HG02798 (cell line): ENCODE data around the gene U2SURP.
"Not testable (repeated sequence)": the region's sequence is repeated elsewhere in the genome, so short reads cannot be mapped to it uniquely, and the experiment has no call there.

Source experiments
- ATAC-seq: cut with Tn5 transposase; IDR thresholded peaks from one replicate; pipeline ENCODE4 v1.9.1; 2021; ENCODE audit warnings: mild to moderate bottlenecking; ENCODE audit not compliant: unreplicated experiment, poor library complexity

Gene U2SURP

GRCh38 chr3:143065364-143065763 lies 64.0 kb downstream of the U2SURP start:
- ATAC-seq: no peak

GRCh38 chr3:143066033-143066432 lies 64.7 kb downstream of the U2SURP start:
- ATAC-seq: no peak

GRCh38 chr3:143067201-143067600 lies 65.8 kb downstream of the U2SURP start:
- ATAC-seq: no peak

- no peak for ATAC-seq
Measured at GRCh38 chr3:143068059-143068458, 66.7 kb downstream of the U2SURP start.

GRCh38 chr3:143070977-143071551 lies 69.7 kb downstream of the U2SURP start:
- ATAC-seq: no peak

GRCh38 chr3:143071776-143072175 lies 70.4 kb downstream of the U2SURP start:
- ATAC-seq: no peak

- not testable (repeated sequence) for ATAC-seq
Measured at GRCh38 chr3:143072298-143073020, 71.1 kb downstream of the U2SURP start.

GRCh38 chr3:143073541-143073940 lies 72.2 kb downstream of the U2SURP start:
- ATAC-seq: not testable (repeated sequence)

GRCh38 chr3:143073983-143074382 lies 72.6 kb downstream of the U2SURP start:
- not testable (repeated sequence) for ATAC-seq

GRCh38 chr3:143078883-143079282 lies 77.5 kb downstream of the U2SURP start:
- no peak for ATAC-seq

- no peak for ATAC-seq
Measured at GRCh38 chr3:143080196-143080595, 78.8 kb downstream of the U2SURP start.

GRCh38 chr3:143081365-143081764 lies 80.0 kb downstream of the U2SURP start:
- ATAC-seq: no peak

- peak; percentile 81 for ATAC-seq
Measured at GRCh38 chr3:143081844-143082778, 80.7 kb downstream of the U2SURP start.

GRCh38 chr3:143083781-143084180 lies 82.4 kb downstream of the U2SURP start:
- ATAC-seq: no peak

GRCh38 chr3:143084856-143085731 lies 83.7 kb downstream of the U2SURP start:
- peak; percentile 51 for ATAC-seq

GRCh38 chr3:143088835-143089234 lies 87.5 kb downstream of the U2SURP start:
- ATAC-seq: no peak

- ATAC-seq: no peak
Measured at GRCh38 chr3:143089965-143090364, 88.6 kb downstream of the U2SURP start.

- ATAC-seq: no peak
Measured at GRCh38 chr3:143090486-143090885, 89.1 kb downstream of the U2SURP start.

- ATAC-seq: no peak
Measured at GRCh38 chr3:143090976-143091837, 89.8 kb downstream of the U2SURP start.
